SU-DHL-6 (cell line): ENCODE results near the gene GAS2L2.

Experiments
- H2AFZ ChIP-seq: fragments of 200-600 bp; sonication (generic); 2 replicates; pipeline ENCODE4 v1.6.1; 2014; ENCODE audit warnings: low read depth, mild to moderate bottlenecking, moderate library complexity, mixed read lengths, antibody characterized with exemption, low read length; ENCODE audit not compliant: severe bottlenecking
- H3F3A ChIP-seq: fragments of 200-600 bp; shearing (Covaris generic); 2 replicates; pipeline ENCODE4 v1.6.0; 2016; ENCODE audit warnings: antibody characterized with exemption, mild to moderate bottlenecking; ENCODE audit not compliant: insufficient read depth
- H3K27ac ChIP-seq: fragments of 200-600 bp; sonication (generic); 2 replicates; pipeline ENCODE4 v1.5.1; 2016; ENCODE audit warnings: low read depth, mild to moderate bottlenecking, low read length, moderate library complexity, mixed read lengths
- H3K27me3 ChIP-seq: fragments of 200-600 bp; sonication (generic), shearing (Covaris generic); 2 replicates; pipeline ENCODE4 v1.6.0; 2014; ENCODE audit warnings: mild to moderate bottlenecking, low read length
- H3K36me3 ChIP-seq: fragments of 200-600 bp; sonication (generic); 2 replicates; pipeline ENCODE4 v1.6.1; 2014; ENCODE audit warnings: mild to moderate bottlenecking, low read length, mixed read lengths
- H3K4me2 ChIP-seq: fragments of 300-600, 200-600 bp; shearing (Covaris generic), sonication (generic); 2 replicates; pipeline ENCODE4 v1.6.0; 2014; ENCODE audit warnings: low read length, low read depth, mild to moderate bottlenecking; ENCODE audit not compliant: poor library complexity, severe bottlenecking
- H3K4me3 ChIP-seq: fragments of 200-600 bp; sonication (generic); 2 replicates; pipeline ENCODE4 v1.5.1; 2014; ENCODE audit warnings: antibody characterized with exemption, low read length, mild to moderate bottlenecking, mixed read lengths; ENCODE audit not compliant: insufficient read depth, poor library complexity, severe bottlenecking
- H3K79me2 ChIP-seq: fragments of 200-600 bp; sonication (generic); 2 replicates; pipeline ENCODE4 v1.6.1; 2014; ENCODE audit warnings: mild to moderate bottlenecking, low read length, moderate library complexity; ENCODE audit not compliant: insufficient read depth
- H3K9ac ChIP-seq: fragments of 200-600 bp; sonication (generic); 2 replicates; pipeline ENCODE4 v1.7.0; 2014; ENCODE audit warnings: mild to moderate bottlenecking, low read length
- H3K9me2 ChIP-seq: fragments of 200-600 bp; sonication (generic); replicated peaks from 2 replicates; pipeline ENCODE4 v1.6.1; 2014; ENCODE audit warnings: low read length; ENCODE audit not compliant: insufficient read depth
- H3K9me3 ChIP-seq: fragments of 200-600 bp; sonication (generic); 2 replicates; pipeline ENCODE4 v1.6.1; 2014; ENCODE audit warnings: low read length, mixed read lengths; ENCODE audit not compliant: insufficient read depth
- H4K20me1 ChIP-seq: fragments of 200-600 bp; sonication (generic); 2 replicates; pipeline ENCODE4 v1.6.1; 2014; ENCODE audit warnings: low read depth, mild to moderate bottlenecking, antibody characterized with exemption, low read length, moderate library complexity, mixed read lengths
- EZH2phosphoT487 ChIP-seq: fragments of 200-600 bp; sonication (generic), shearing (Covaris generic); conservative IDR thresholded peaks from 2 replicates; pipeline ENCODE4 v1.6.1; 2018; ENCODE audit warnings: mild to moderate bottlenecking, antibody characterized with exemption, low read length, moderate library complexity, mixed read lengths
- TF ChIP-seq, protein P1 (sequence below): fragments of 200-600 bp; sonication (generic); IDR thresholded peaks from one replicate; pipeline ENCODE4 v1.5.1; 2017; ENCODE audit warnings: antibody characterized with exemption, mild to moderate bottlenecking, low read length, moderate library complexity; ENCODE audit not compliant: insufficient read depth, poor library complexity, severe bottlenecking

GAS2L2 gene

DNA sequence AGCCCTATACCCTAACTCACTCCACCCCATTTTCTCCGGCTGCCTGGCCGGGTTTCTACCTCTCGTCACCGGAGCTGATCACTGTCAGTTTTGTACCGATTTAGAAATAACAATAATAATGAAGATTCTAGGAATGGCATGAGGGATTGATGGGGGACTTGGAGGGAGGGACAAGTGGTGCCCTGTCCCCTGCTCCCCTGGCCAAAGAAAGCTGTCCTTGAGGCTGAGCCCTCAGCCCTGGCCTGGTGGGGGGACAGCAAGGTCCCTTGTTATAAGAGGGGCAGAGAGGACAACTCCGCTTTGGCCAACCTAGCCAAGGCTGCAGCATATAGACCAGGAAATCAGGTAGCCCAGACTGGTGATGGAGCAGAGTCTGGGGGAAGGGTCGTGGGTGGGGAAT is 10.5 kb downstream of the GAS2L2 start:
- Histone ChIP-seq H4K20me1 (no peaks in the 10 kb centered on the region), H3K4me2 (no peak overlapping the region), H3K9ac (no peak overlapping the region), H3F3A (no peaks in the 10 kb centered on the region), H2AFZ (no peak overlapping the region), H3K9me3 (no peaks in the 10 kb centered on the region), H3K79me2 (no peaks in the 10 kb centered on the region), H3K9me2 (no peaks in the 10 kb centered on the region), H3K27ac (no peak overlapping the region), H3K27me3 (no peaks in the 10 kb centered on the region), H3K4me3 (no peak overlapping the region), H3K36me3 (no peaks in the 10 kb centered on the region)
- no peak for TF ChIP-seq EZH2phosphoT487
- TF ChIP-seq, protein P1, sequence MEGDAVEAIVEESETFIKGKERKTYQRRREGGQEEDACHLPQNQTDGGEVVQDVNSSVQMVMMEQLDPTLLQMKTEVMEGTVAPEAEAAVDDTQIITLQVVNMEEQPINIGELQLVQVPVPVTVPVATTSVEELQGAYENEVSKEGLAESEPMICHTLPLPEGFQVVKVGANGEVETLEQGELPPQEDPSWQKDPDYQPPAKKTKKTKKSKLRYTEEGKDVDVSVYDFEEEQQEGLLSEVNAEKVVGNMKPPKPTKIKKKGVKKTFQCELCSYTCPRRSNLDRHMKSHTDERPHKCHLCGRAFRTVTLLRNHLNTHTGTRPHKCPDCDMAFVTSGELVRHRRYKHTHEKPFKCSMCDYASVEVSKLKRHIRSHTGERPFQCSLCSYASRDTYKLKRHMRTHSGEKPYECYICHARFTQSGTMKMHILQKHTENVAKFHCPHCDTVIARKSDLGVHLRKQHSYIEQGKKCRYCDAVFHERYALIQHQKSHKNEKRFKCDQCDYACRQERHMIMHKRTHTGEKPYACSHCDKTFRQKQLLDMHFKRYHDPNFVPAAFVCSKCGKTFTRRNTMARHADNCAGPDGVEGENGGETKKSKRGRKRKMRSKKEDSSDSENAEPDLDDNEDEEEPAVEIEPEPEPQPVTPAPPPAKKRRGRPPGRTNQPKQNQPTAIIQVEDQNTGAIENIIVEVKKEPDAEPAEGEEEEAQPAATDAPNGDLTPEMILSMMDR, result no peak

DNA sequence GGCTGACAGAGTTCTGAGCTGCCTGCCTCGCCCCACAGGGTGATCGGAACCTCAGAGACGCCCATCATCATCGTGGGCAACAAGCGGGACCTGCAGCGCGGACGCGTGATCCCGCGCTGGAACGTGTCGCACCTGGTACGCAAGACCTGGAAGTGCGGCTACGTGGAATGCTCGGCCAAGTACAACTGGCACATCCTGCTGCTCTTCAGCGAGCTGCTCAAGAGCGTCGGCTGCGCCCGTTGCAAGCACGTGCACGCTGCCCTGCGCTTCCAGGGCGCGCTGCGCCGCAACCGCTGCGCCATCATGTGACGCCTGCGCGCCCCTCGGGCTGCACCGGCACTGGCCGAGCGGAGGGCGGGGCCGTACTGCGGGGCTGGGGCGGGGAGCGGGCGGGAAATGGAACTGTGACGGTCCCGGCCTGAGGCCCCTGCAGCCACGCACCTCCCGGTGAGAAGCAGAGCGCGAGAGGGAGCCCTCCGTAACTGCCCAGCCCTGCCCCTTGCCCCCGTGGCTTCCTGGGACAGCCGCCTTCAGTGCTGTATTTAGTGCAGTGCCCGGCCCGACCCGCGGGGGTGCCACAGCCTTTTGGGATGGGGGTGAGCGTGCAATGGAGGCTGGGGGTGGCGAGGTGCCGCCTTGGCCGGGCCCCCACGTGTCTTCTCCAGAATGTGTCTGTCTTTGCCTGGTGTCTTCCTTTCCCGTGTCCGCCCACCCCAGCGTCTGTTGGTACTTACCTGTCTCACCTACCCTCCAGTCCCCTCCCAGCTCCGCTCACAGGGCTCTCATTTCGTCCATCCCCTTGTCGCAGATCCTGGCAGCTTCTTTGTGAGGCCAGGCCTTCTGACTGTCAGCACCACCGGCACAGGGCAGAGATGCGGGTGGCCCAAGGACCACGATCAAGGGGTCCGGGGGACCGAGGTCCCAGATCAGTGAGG is 11.8 kb downstream of the GAS2L2 start:
- no peak overlapping the region for H3K4me2 ChIP-seq
- no peak overlapping the region for H3K4me3 ChIP-seq

DNA sequence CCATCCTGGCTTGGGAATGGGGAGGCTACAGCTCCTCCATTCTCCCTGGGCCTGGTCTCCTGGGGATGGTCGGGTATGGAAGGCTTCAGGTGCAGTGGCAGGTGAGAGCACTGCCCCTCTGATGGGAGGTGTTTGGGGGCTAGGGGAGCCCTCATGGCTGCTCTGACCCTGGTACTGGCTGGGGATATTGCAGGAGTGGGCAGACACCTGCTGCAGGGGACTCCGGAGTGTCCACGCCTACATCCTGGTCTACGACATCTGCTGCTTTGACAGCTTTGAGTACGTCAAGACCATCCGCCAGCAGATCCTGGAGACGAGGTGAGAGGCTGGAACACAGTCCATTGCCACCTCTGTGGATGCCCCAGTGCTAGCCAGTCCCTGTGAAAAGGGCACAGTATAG is 12.8 kb downstream of the GAS2L2 start:
- no peaks in the 10 kb centered on the region for H3F3A ChIP-seq
- no peak overlapping the region for H3K9ac ChIP-seq
- no peaks in the 10 kb centered on the region for H3K36me3 ChIP-seq
- H3K4me3 ChIP-seq, result no peak overlapping the region
- H3K27me3 ChIP-seq, result no peaks in the 10 kb centered on the region
- H2AFZ ChIP-seq, result no peak overlapping the region
- no peaks in the 10 kb centered on the region for H4K20me1 ChIP-seq
- H3K4me2 ChIP-seq, result no peak overlapping the region
- no peaks in the 10 kb centered on the region for H3K9me3 ChIP-seq
- no peaks in the 10 kb centered on the region for H3K79me2 ChIP-seq
- no peak overlapping the region for H3K27ac ChIP-seq
- TF ChIP-seq, protein P1, result no peak
- no peak for TF ChIP-seq EZH2phosphoT487
- no peaks in the 10 kb centered on the region for H3K9me2 ChIP-seq

More for the DNA sequence above, 11.8 kb downstream of the GAS2L2 start:
- no peaks in the 10 kb centered on the region for H3K9me2 ChIP-seq
- no peaks in the 10 kb centered on the region for H3K36me3 ChIP-seq
- H3K9me3 ChIP-seq, result no peaks in the 10 kb centered on the region
- H3K79me2 ChIP-seq, result no peaks in the 10 kb centered on the region
- no peaks in the 10 kb centered on the region for H3K27me3 ChIP-seq
- no peak overlapping the region for H3K27ac ChIP-seq
- no peak overlapping the region for H3K9ac ChIP-seq
- no peaks in the 10 kb centered on the region for H4K20me1 ChIP-seq
- H2AFZ ChIP-seq, result no peak overlapping the region
- no peaks in the 10 kb centered on the region for H3F3A ChIP-seq
- TF ChIP-seq EZH2phosphoT487, result no peak
- TF ChIP-seq, protein P1, result no peak
